ENCODE data around the gene TSTD1. TPM values are rescaled to one million over a fixed set of nuclear protein-coding genes. Genes with fewer than 3 reads are reported as not detected.

The TSTD1 gene
- total RNA-seq, 1 experiment from 2014 or later, result 74.5 TPM

- TF ChIP-seq ZNF532 (CRISPR knock-in tag; IDR thresholded peaks at IDR 0.05; ENCODE audit: borderline replicate concordance) (no peak), SP1 (CRISPR knock-in tag; conservative IDR thresholded peaks at IDR 0.05) (no peak), CTCF (IDR thresholded peaks at IDR 0.05) (no peak), ZNF121 (CRISPR knock-in tag; IDR thresholded peaks at IDR 0.05) (no peak), TCF7 (CRISPR knock-in tag; IDR thresholded peaks at IDR 0.05; ENCODE audit: low read depth) (no peak), CREM (CRISPR knock-in tag; IDR thresholded peaks at IDR 0.05) (no peak)
Observed at GRCh38 chr1:161046605-161047228, 8.0 kb upstream of the TSTD1 start (continued).

GRCh38 chr1:161045736-161046604 lies 7.2 kb upstream of the TSTD1 start, which contains the start of gene USF1:
Gene USF1, minus strand, starts transcription at chr1:161045977. Its CDS starts 2,702 bp downstream, at chr1:161043275.
- Mint-ChIP-seq H3K27me3 (ENCODE audit: low read depth) (peaks cover 38% of the 10 kb centered on the region), H3K9me3 (peaks cover 26% of the 10 kb centered on the region), H3K4me3 (peak within 1 kb of the TSS; percentile 97), H3K4me1 (peaks cover 24% of the 10 kb centered on the region), H3K36me3 (peaks cover 40% of the 10 kb centered on the region), H3K27ac (peak within 1 kb of the TSS; percentile 100)
- DNase-seq (ENCODE audit: low spot score) (peak; percentile 92), ATAC-seq (peak; percentile 77)
- POLR2A ChIA-PET, result interaction anchor here (0.5 to 3.0 kb wide), 9 partner anchors 23 to 86 kb away, joined by 3 to 24 read pairs (median 7); partner anchors contain the start of genes ARHGAP30, DEDD, F11R and NIT1
- CTCF ChIA-PET, result interaction anchor here (0.8 to 2.7 kb wide), 13 partner anchors 9 to 266 kb away, joined by 3 to 26 read pairs (median 6); partner anchors contain the start of genes ADAMTS4, F11R, ITLN2 and KLHDC9
- TF ChIP-seq JUN (CRISPR knock-in tag; IDR thresholded peaks at IDR 0.05) (no peak), NFATC4 (CRISPR knock-in tag; IDR thresholded peaks at IDR 0.05) (no peak), ARID4B (CRISPR knock-in tag; IDR thresholded peaks at IDR 0.05; ENCODE audit: borderline replicate concordance) (no peak; the same call in 1 of the 2 replicates), ZNF138 (CRISPR knock-in tag; conservative IDR thresholded peaks at IDR 0.05) (no peak), FOXJ3 (CRISPR knock-in tag; IDR thresholded peaks at IDR 0.05; ENCODE audit: borderline replicate concordance) (no peak), ZNF512 (CRISPR knock-in tag; IDR thresholded peaks at IDR 0.05; ENCODE audit: borderline replicate concordance) (no peak), NFYB (CRISPR knock-in tag; conservative IDR thresholded peaks at IDR 0.05; ENCODE audit: low read depth) (no peak), ZSCAN18 (CRISPR knock-in tag; IDR thresholded peaks at IDR 0.05) (0 out of 2 replicates have a peak, but pooled peaks have one; percentile 46), TEAD4 (CRISPR knock-in tag; IDR thresholded peaks at IDR 0.05) (no peak), SMAD3 (CRISPR knock-in tag; IDR thresholded peaks at IDR 0.05; ENCODE audit: borderline replicate concordance) (peak; percentile 80; the same call in 1 of the 2 replicates), ESRRA (CRISPR knock-in tag; IDR thresholded peaks at IDR 0.05; ENCODE audit: borderline replicate concordance) (no peak), TCF7 (CRISPR knock-in tag; IDR thresholded peaks at IDR 0.05; ENCODE audit: low read depth) (no peak), SOX15 (CRISPR knock-in tag; IDR thresholded peaks at IDR 0.05) (no peak), ZNF423 (CRISPR knock-in tag; IDR thresholded peaks at IDR 0.05) (no peak), PRRX2 (CRISPR knock-in tag; IDR thresholded peaks at IDR 0.05) (0 out of 2 replicates have a peak, but pooled peaks have one; percentile 17)

Measured in WTC11 (cell line).